EH (cell line): Measurements from ENCODE around the gene MTUS2.
A peak's percentile ranks its signal among the peaks of the same experiment; 100 is the strongest.

Experiments
- DNase-seq: peaks from one replicate; pipeline ENCODE4 v3.0.0-alpha.2; 2015; ENCODE audit warnings: low read depth

Gene MTUS2

DNA sequence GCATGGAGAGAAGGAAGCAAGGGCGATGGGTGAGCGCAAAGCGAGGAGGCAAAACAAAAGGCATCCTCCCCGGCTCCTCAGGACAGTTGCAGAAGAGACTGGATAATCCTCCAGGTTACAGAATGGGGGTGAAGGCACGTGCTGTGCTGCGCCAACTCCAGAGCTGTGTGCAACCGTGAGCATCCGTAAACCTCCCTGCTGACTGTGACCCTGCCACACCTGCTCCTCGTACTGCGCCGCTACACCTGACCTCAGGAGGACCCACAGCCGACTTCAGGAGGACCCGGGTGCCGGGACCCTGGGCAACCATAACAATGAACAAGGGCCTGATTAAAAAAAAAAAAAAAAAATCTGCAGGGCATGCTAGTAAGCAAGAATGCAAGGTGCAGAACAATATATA, 706.6 kb downstream of the MTUS2 start:
- DNase-seq, result no peak

DNA sequence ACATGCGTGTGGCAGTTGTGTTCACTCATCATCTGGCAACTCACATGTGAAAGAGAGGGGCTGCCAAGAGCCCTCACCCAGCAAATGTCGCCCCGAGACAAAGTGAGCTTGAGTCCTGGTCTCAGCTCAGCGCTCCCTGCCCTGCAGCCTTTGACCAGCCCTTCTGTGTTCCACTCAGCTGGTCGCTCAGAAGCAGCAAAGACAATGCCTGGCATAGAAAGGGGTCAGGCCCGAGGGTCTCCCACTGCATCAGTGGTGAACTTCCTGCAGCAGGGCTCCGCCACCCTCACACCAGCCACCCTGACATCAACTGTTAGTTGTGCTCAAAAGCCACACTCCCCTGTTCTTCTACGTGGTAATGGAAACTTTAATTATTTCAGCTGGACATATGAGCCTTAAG, 707.4 kb downstream of the MTUS2 start:
- DNase-seq, result no peak

DNA sequence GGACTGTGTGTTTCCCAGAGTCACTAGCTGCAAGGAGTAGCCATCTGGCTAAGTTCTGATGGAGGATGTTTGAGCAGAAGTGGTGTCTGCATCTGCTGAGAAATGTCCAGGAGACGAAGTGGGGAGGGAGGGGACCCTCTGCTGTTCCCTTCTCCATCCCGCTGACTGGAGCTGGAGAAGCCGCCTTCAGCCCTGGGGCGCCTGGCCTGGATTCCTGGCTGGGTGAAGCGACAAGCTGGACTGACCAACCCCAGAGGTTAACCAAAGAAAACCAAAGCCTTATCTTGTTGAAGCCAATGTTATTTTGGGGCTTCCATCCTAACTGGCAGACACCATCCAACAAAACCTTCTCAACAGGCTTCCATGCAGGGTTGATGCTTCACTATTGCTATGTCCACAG, 707.8 kb downstream of the MTUS2 start:
- no peak for DNase-seq

DNA sequence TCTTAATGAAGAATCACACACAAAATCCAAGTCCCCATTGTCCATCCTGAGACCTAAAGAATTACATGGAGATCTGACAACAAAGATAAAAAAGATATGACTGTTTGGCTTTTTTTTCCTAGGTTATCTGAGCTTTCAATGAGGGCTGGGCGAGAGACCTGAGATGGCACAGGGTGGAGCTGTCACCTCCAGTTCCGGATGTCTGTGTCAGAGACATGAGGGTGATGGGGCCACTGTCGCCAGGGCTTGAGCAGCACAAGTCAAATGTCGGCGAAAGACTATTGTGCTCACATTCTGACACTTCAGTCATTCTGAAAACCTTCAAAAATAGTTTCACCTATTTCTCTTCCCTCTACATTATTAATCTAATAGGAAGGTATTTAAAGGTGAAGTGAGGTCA, 709.6 kb downstream of the MTUS2 start:
- no peak for DNase-seq

DNA sequence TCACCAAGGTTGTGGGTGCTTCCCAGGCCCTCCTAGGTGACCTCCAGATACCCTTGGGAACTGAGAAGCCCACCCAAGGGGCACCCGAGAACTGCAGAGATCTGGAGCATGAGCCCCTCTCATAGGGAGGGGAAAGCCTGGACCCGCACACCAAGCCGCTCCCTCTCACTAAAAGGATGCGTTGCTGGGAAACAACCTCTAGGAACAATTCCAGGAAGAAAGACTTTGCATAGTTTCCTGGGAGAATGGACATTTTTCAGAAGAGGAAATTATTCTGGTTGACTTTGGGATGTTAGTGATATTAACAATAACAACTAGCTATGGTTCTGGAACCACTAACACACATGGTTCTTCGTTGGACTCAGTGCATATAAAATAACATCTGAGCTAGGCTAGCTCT, 710.8 kb downstream of the MTUS2 start:
- DNase-seq, result peak; percentile 23

DNA sequence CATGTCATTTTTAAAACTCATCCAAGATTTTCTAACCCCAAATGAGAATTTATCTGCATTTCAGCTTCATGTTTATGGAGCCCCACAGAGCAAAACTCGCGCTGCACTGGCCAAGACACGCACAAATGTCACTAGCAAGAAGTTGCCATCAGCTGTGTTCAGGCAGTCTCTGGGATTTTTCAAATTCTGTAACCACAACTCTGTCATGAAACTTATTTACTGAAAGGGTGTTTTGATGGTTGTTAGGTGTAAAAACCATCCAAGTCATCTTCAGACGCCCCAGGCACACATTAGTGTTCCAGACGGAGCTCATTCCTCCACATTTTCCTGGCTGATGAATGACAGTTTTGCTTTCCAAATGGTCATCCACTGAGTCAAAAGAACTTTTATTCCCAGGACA, 712.0 kb downstream of the MTUS2 start:
- peak; percentile 80 for DNase-seq

DNA sequence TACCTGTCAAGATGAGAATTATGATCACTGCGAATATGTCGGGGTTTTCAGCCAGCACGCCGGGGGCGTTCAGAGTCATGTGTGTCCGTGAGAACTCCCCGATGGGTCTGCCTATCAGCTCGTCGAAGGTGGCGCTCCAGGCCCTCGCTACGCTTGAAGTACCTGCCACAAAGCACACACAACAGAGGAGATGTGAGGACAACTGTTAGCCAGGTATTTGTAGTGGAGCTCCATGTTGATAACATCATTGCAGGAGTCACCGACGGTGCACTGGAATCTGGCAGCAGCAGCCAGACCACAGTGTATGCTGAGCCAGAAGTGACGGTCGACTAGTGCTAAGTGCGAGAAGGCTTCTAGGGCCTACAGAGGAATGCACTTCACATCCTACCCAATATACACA, 712.7 kb downstream of the MTUS2 start:
- DNase-seq, result peak; percentile 15

DNA sequence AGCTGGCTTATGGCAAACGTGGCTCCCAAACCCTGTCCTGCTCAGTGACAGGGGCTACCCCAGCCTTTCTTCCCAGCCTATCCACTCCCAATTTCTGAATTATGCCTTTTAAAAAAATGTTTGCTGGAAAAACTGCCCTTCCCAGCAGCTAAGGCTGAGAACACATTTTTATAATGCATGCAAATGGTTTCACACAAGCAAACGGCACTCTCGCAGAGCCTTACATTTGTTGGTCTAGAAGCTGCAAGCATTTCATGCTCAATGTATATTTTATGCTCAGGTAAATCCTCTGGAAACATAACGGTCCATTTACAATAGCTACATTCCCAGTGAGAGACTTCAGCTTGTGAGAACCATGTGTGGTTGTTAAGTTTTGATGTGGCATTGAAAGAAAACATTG, 713.9 kb downstream of the MTUS2 start:
- no peak for DNase-seq

DNA sequence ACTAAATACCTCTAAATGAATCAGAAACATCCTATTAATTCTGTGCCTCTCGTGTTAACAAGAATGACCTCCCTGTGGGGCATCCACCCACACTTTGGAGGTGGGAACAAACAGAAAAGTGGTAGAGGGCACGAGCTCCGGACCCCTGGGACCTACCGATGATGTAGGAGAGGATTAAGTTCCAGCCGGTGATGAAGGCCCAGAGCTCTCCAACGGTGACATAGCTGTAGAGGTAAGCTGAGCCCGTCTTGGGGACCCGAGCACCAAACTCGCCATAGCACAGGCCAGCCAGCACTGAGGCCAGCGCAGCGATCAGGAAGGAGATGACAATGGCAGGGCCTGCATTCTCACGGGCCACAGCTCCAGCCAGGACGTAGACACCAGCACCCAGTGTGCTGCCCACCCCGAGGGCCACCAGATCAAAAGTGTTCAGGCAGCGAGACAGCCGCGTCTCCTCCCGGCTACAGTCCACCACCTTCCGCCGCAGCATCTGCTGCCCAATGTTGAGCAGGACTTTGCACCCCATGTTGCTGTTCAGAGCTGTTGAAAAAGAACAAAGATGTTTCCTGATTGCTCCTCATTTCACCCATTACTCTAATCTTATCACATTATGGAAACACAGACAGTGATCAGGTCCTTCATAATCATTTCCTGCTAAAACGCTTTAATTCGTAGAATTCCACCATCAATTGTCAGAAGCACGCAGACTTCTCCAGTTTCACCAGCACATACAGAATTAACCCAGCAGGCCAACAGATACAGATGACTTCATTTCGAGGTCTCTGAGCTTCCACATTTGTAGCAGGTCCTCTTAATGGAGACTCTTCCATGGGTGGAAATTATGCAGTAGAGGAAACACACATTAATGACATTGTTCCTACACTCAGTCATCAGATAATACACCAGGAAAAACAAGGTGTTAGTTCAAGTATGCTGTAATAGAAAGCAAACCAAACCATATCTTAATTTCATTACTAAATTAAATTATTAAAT, 715.8 kb downstream of the MTUS2 start:
- no peak for DNase-seq

DNA sequence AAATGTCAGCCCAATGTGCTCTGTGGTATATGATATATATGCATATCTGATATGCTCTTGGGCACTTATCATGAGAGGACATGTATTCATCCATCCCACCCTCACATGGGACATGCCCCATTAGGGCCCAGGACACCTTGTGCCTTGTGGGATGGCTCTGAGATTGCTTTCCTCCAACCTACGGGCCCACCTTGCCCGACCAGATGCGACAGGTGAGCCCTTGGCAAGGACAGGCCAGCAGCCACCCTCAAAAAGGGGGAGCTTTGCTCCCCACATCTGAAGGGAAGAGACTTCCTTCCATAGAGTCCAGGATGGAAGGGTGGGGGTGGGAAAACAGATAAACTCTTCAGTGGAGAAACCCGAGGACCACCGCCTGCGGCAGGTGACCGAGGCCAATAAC, 716.7 kb downstream of the MTUS2 start:
- no peak for DNase-seq

DNA sequence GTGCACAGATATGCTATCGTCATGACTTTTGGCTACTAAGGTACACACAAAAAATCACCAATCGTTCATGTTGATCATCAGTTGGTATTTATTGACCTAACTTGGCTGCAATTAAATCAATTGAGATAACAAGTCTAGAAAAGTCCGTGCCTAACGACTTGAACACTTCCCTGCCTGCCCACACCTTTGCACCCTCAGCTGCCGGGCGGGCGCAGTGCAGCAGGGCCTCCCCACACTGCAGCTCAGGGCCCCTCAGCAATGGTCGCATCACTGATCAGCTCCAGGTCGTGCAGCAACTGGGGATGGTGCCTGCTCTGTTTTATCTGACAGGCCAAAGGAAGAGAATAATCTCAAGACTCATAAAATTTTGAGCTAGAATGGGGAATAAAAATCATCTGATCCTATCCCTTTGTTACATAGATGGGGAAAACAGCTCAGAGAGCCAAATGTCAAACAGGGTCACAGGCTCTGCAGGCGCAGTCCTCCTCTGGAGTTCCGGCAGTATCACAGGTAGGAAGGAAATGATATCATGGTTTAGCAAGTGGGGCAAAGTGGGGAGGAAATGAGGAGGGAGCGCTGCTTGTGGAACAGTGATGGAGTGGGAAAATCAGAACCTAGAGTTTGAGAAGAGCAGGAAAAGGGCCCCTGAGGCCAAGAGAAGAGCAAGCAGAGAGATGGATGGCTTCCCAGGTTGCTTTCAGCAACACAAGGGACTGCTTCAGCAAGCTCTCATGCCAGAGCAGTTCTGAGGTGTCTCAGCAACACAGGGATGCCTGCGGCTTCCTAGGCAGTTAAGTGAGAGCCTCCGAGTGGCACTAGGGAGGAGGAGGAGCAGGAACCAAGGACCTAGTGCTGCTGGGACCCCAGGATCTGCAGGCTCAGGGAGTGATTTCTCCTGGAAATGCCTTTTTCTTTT, 717.9 kb downstream of the MTUS2 start:
- DNase-seq, result no peak

DNA sequence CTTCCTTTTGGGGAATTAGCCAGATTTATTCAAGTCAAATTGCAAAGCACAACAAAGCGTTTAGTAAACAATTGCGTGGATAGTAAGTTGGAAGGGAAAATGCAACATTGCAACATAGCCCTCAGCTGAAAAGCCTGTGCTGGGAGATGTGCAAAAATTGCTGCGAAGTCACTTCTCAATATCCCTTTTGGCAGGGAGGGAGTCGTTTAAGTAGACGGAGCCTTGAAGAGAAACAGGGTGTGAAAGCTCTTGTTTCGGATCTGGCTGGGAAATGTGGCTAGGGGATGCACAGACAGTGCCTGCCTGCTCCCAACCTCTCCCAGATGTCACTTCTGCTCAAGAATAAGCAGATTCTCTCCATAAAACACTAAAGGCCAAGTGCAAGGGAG, 718.5 kb downstream of the MTUS2 start:
- DNase-seq, result no peak

DNA sequence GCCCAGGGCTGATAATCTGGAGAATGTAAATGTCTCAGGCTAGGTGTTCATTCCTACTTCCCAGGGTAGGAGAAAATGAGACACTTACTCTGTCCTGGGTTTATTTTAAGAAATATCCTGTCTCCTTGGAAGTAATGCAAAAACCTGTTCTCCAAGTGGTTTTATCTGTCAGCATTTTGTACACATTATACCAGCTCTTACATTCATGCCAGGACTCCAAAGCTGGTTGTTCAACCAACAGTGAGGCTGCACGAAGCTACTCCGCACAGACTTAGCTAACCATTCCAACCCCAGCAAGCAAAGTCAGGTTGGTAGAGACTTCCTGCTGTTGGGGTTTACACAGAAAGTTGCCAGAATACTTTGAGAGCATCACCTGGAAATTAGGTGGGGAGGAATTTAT, 719.7 kb downstream of the MTUS2 start:
- DNase-seq, result no peak

DNA sequence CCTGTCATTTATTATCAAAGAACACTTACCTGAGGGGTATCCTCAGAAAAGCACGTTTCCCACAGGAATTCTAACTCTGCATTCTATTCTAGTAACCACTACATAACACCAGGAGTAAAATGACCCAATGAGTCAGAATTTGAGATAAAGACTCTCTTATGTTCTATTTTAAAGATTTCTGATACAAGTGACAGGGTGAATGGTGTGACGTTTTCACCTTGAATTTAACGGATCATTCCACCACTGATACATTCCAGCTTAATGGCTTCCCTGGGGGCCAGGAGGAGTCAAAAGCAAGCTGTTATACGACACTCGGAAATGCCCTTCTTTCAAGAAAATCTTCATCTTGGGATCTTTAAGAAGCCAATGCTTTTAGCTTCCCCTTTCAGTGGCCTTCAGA, 720.2 kb downstream of the MTUS2 start:
- DNase-seq, result no peak

DNA sequence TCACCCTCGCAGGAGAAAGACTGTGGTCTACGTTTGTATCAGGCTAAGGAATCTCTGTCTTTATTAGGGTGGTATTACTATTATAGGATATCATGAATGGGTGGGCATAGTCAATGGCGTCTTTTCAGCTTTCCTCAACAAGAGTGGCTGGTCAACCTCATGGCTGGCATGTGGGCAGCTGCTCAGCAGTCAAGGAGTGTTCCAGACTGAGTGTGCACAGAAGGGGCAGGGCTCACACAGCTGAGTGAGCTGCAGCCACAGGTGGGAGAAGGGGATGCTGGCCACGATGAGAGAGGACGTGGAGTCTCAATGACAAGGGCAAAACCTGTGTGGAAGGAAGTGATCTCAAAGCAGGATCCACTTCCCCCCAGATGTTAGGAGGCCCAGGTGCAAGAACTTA, 720.7 kb downstream of the MTUS2 start:
- no peak for DNase-seq

DNA sequence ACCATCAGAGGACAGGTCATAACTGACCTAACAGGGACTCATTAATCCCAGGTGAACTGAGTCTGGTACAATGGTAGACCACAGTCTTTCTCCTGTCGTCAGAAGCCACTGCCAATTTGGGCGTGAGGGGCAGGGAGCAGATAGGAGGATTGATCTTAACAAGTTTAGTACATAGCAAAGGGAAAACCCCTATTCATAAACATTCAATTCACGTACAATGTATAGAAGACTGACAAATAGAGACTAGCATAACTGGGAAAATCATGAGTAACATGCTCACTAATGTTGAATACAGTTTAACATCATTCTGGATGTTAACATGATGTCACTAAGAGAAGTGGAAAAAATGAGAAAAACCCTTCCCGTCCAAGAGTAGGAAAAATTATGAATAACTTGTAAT, 721.3 kb downstream of the MTUS2 start:
- no peak for DNase-seq

DNA sequence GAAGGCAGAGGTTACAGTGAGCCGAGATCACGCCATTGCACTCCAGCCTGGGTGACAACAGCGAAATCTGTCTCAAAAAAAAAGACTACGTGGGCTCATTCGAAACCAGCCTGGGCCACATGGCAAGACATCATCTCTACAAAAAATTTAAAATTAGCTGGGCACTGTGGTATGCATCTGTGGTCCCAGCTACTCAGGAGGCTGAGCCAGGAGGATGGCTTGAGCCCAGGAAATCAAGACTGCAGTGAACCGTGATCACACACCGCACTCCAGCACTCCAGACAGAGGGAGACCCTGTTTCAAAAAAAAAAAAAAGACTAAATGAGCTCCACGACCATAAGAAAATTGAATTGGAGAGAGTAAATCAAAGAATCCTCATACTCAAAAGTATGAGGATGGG, 722.2 kb downstream of the MTUS2 start:
- no peak for DNase-seq

DNA sequence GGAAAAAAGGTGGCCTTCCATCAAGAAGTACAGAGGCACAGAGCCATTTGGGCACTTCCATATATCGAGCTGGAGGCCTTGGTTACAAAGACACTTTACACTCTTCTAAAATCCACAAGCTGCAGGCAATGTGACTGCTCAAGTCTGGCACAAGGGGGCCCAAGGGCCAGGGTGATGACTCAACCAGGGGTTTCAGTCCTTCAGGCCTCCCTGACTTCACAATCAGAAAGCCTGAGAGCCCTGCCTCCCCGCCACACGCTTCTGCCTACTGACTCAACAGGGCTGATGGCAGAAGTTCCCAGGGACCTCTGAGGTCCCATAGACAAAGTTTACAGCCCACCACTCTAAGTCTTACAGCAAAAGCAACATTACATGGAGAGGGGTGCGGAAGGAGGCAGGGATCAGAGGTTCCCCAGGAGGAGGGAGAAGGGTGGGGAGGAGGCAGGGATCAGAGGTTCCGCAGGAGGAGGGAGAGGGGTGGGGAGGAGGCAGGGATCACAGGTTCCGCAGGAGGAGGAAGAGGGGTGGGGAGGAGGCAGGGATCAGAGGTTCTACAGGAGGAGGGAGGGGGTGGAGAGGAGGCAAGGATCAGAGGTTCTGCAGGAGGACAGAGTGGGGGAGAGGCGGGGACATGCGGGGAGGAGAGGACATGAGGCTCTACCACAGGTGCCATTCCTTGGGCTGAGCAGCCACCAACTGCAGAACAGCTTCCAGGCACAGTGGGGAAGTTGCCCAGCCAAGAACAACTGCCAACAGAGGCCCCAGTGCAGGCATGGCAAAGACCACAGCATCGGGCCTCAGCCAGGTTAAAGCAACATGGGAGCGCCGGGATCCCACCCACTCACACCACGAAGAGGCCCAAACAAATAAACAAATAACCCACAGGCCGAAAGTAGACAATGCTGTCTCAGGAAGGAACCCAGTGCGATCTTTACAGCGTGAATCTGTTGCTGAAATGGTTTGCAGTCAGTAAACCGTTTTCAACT, 723.4 kb downstream of the MTUS2 start:
- peak; percentile 74 for DNase-seq

DNA sequence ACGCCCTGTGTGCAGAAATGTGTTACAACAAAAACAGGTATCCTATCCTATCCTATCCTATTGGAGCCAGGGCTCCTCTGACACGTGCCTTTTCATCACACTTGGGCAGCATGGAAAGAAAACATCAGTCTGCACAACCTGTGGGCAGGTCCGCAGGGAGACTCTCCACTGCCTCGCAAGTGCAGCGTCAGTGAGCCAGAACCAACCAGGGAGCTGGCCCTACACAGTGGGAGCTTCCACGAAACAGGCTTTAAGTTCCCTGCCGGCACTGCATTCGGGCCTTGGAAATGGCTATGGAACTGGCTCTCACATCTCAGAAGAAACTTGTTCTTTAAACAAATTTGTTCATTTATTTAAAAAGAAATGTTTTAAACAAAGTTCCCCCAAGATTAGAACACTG, 725.8 kb downstream of the MTUS2 start:
- DNase-seq, result no peak

DNA sequence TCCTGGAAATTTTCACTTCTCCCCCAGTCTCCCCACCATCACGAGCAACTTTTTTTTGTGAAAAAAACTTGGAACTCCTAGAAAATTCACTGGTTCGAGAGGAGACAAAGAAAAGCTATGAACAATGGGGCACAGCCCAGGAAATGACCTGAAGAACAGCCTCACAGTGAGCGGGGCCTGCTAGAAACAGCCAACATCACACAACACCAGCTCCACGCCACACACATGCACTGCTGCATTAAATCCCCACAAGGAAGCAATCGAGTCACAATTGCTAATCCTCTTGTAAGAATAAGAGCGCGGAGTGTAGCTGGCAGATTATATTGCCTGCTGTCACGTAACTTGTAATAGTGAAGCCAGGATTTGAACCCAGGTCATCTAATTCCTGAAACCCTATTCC, 726.5 kb downstream of the MTUS2 start:
- DNase-seq, result no peak

DNA sequence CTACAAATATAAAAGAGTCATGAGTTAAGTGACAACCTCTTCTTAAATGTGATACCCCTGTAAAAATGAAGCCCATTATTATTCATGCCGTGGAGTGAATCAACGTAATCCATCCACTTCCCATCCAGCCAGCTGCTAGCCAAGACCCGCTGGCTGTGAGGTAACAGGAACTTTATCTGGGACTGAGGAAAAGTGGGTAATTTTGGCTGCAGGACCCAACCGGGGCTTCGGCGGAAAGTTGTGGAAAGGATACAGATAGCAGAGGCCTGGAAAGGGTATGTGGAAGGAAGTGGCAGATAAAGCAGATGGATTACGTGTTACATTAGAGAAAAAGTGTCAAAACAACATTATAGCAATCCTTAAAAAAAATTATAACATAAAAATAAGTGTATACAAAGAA, 727.0 kb downstream of the MTUS2 start:
- no peak for DNase-seq

DNA sequence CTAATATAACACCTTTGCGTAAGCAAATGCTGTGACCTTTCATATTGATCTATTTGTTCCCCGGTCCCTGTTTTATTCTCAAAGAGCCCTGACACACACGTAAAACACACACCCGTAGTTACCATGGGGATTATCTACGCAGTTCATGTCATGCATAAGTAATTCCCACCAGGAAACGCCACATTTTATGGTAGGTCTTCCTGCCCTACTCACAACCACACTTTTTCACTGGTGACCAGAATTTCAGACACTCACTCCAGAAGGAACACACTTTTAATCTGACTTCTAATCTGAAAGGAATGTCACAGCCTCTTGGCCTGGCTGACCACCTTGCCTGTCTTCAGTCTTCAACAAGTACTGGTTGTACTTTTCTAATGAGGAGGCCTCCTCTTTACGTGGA, 728.6 kb downstream of the MTUS2 start:
- peak; percentile 72 for DNase-seq
